ENCODE results near the gene TAGAP. TPM values are rescaled to one million over a fixed set of nuclear protein-coding genes. Genes with fewer than 3 reads are reported as not detected.

Gene TAGAP
- total and polyA plus RNA-seq, 7 donors: 0.06 to 1.2 (median 0.42) TPM

- no peak for TF ChIP-seq CTCF (IDR thresholded peaks at IDR 0.05)
- intact Hi-C loops (cut with DNase I): no loop called here
- Histone ChIP-seq H3K4me3 (no peak overlapping the region), H3K27me3 (ENCODE audit: insufficient read depth in 3 of 3, low read length in 2 of 3) (no peaks in the 10 kb centered on the region), H3K36me3 (ENCODE audit: insufficient read depth in 1 of 2, low read depth in 1 of 2) (no peaks in the 10 kb centered on the region), H3K9me3 (no peaks in the 10 kb centered on the region), H3K27ac (no peak overlapping the region), H3K4me1 (no peaks in the 10 kb centered on the region)
- DNase-seq (no peak), ATAC-seq (peak in 2 of 4 donors; percentile 51 to 61)
- 23 to 45% (median 25%) methylated on average over 3 of the region's 3 CpGs for WGBS, 3 donors
Observed at GRCh38 chr6:159074120-159074684, 29.4 kb upstream of the TAGAP start.

GRCh38 chr6:159071843-159072769 is 27.3 kb upstream of the TAGAP start:
- no peaks in the 10 kb centered on the region for H3K36me3 ChIP-seq (ENCODE audit: insufficient read depth in 1 of 2, low read depth in 1 of 2)
- WGBS, 3 donors: 83 to 90% (median 88%) methylated on average over 7 of the region's 7 CpGs
- no peak overlapping the region for H3K4me3 ChIP-seq
- DNase-seq: no peak
- no peaks in the 10 kb centered on the region for H3K27me3 ChIP-seq (ENCODE audit: insufficient read depth in 3 of 3, low read length in 2 of 3)
- no peak for TF ChIP-seq CTCF (IDR thresholded peaks at IDR 0.05)
- no peak overlapping the region for H3K27ac ChIP-seq
- no peak for ATAC-seq
- no peaks in the 10 kb centered on the region for H3K4me1 ChIP-seq
- no peaks in the 10 kb centered on the region for H3K9me3 ChIP-seq
- intact Hi-C loops (cut with DNase I): no loop called here

GRCh38 chr6:159068904-159069578 is 24.2 kb upstream of the TAGAP start:
- ATAC-seq: no peak
- Histone ChIP-seq H3K4me3 (no peak overlapping the region), H3K27ac (no peak overlapping the region), H3K4me1 (no peaks in the 10 kb centered on the region), H3K36me3 (ENCODE audit: insufficient read depth in 1 of 2, low read depth in 1 of 2) (no peaks in the 10 kb centered on the region), H3K9me3 (no peaks in the 10 kb centered on the region), H3K27me3 (ENCODE audit: insufficient read depth in 3 of 3, low read length in 2 of 3) (no peaks in the 10 kb centered on the region)
- no peak for DNase-seq
- intact Hi-C loops (cut with DNase I): no loop called here
- WGBS, 3 donors: 44 to 45% (median 45%) methylated on average over 17 of the region's 17 CpGs
- TF ChIP-seq CTCF (IDR thresholded peaks at IDR 0.05): no peak

- TF ChIP-seq CTCF (IDR thresholded peaks at IDR 0.05): no peak
- ATAC-seq (no peak), DNase-seq (no peak)
- intact Hi-C loops (cut with DNase I): no loop called here
- Histone ChIP-seq H3K27me3 (ENCODE audit: insufficient read depth in 3 of 3, low read length in 2 of 3) (no peaks in the 10 kb centered on the region), H3K9me3 (no peaks in the 10 kb centered on the region), H3K4me3 (no peak overlapping the region), H3K4me1 (no peaks in the 10 kb centered on the region), H3K27ac (no peak overlapping the region), H3K36me3 (ENCODE audit: insufficient read depth in 1 of 2, low read depth in 1 of 2) (no peaks in the 10 kb centered on the region)
- WGBS, 3 donors: 86 to 91% (median 87%) methylated on average over 12 of the region's 12 CpGs
Observed at GRCh38 chr6:159067334-159067733, 22.5 kb upstream of the TAGAP start.

Data from psoas muscle (tissue), 8 donors.